Measurements from ENCODE around the gene SDR39U1. TPM values are rescaled to one million over a fixed set of nuclear protein-coding genes. Genes with fewer than 3 reads are reported as not detected.
"Not testable (repeated sequence)": the region's sequence is repeated elsewhere in the genome, so short reads cannot be mapped to it uniquely, and the experiment has no call there.

SDR39U1 gene
- total and polyA plus RNA-seq, 5 donors = 74.6 to 128 (median 98.3) TPM

DNA sequence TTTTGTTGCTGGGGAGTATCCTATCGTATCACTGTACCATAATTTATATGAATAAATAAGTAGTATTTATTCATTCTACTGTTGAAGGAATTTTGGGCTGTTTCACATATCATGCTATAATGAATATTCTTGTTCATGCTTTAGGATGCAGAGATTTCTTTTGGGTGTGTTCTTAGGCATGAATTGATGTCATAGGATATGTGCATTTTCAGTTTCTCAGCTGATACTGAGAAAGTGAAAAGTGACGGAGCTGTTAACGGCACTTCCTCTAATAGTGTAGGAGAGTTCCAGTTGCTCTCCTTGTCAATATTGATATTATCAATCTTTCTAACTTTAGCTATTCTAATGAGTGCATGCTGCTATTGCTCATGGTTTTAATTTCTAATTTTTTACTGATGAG, 23.2 kb upstream of the SDR39U1 start:
- no peak for DNase-seq
- intact Hi-C loops (cut with DNase I) = no loop called here
- no peaks in the 10 kb centered on the region for H3K27me3 ChIP-seq (ENCODE audit: control insufficient read depth, insufficient read depth)
- no peaks in the 10 kb centered on the region for H3K9me3 ChIP-seq (ENCODE audit: control insufficient read depth, low read length)
- no peaks in the 10 kb centered on the region for H3K4me1 ChIP-seq (ENCODE audit: control insufficient read depth, insufficient read depth, low read length)
- 86% methylated on average over 3 of the region's 3 CpGs for WGBS
- no peak overlapping the region for H3K4me3 ChIP-seq (ENCODE audit: low read length)
- no peak for ATAC-seq
- H3K27ac ChIP-seq (ENCODE audit: low read length) = no peak overlapping the region

DNA sequence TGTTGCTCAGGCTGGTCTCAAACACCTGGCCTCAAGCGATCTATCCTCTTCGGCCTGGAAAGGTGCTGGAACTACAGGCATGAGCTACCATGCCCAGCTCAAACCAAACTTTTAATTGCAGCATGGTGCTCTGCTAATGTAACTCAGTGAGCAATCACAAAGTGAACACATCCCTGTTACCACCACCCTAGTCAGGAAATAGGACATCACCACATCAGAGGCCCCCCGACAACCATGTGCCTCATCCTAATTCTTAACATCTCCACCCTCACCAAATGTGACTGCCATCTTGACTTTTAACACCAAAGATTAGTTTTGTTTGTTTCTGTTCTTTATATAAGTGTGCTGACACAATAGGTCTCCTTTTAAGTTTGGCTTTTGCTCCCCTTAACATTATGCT, 22.8 kb upstream of the SDR39U1 start:
- no peak overlapping the region for H3K27ac ChIP-seq (ENCODE audit: low read length)
- ATAC-seq (no peak), DNase-seq (no peak)
- H3K9me3 ChIP-seq (ENCODE audit: control insufficient read depth, low read length) = no peaks in the 10 kb centered on the region
- H3K27me3 ChIP-seq (ENCODE audit: control insufficient read depth, insufficient read depth) = no peaks in the 10 kb centered on the region
- intact Hi-C loops (cut with DNase I) = no loop called here
- 95% methylated on average over 3 of the region's 3 CpGs for WGBS
- H3K4me3 ChIP-seq (ENCODE audit: low read length) = no peak overlapping the region
- H3K4me1 ChIP-seq (ENCODE audit: control insufficient read depth, insufficient read depth, low read length) = no peaks in the 10 kb centered on the region

DNA sequence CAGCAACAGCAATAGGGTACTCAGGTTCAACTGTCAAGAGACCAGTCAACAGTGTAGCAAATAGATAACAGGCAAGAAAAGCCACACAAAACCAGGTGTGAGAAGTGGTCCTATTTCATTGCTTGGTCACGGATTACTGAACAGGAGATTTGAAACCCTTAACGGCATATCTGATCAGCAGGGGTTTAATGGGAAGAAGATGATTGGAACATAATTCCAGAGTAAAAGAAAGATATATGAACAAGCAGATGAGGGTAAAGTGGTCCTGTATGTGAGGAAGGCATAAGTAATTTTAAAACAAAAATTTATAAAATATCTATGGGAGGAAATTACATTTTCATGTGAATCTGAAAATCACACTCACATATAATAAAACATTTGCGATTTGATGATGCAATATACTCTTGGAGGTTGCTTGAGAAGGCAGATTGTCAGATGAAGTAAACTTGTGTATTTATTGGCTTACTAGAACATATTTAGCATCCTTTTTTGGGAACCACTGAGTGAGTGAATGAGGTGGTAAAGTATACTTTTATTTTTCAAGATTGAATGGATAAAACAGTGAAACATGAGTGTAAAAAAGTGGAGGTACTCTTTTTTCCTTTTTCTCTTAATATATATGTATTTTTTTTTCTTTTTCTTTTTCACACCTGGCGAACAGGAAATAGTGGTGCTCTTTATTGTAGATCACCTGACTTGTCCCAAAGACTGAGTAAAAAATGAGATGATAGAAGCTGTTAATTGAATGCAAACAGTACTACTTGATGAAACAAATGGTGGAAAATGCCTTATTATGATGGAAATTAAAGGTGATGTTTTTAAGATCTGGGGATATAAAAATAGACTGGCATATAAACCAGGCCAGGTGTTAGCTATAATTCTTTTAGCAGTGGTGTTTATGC, 21.6 kb upstream of the SDR39U1 start:
- 70% methylated on average over 4 of the region's 4 CpGs for WGBS
- Histone ChIP-seq H3K9me3 (ENCODE audit: control insufficient read depth, low read length) (no peaks in the 10 kb centered on the region), H3K27ac (ENCODE audit: low read length) (no peak overlapping the region), H3K4me3 (ENCODE audit: low read length) (no peak overlapping the region), H3K4me1 (ENCODE audit: control insufficient read depth, insufficient read depth, low read length) (no peaks in the 10 kb centered on the region), H3K27me3 (ENCODE audit: control insufficient read depth, insufficient read depth) (no peaks in the 10 kb centered on the region)
- ATAC-seq (no peak), DNase-seq (no peak)
- intact Hi-C loops (cut with DNase I) = no loop called here

DNA sequence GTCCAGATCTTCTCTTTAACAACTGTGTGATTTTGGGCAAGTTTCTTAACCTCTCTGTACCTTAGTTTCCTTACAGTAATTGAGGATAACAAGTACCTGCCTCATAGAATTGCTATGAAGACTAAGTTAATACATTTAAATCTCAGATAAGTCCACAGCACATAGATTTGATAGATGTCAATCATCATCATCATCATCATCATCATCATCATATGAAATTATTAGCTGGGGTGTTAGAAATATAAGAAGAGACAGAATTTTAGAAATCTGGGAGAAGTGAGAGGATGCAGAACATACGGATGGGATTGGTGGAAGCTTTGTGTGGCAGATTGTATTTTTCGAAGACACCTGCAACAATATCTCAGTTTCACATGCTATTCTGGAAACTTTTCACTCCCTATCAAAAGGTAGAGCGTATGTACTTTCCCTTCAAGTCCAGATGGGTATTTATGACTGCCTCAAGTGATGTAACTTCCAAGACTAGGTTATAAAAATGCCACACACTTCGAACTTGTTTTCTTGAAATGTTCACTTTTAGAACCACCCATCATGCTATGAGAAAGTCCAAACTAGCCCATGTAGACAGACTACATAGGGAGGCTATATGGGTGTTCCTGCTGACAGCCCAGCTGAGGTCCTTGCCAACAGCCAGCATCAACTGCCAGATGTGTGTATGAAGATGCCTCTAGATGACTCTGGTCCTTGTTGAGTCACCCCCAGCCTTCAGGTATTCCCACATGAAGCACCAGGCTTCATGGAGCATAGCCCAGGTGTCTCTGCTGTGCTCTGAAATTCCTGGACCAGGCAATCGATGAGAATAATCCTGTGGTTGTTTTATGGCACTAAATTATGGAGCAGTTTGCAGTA, 20.7 kb upstream of the SDR39U1 start:
- intact Hi-C loops (cut with DNase I) = no loop called here
- WGBS = 47% methylated on average over 5 of the region's 5 CpGs
- DNase-seq (no peak), ATAC-seq (no peak)
- Histone ChIP-seq H3K4me3 (ENCODE audit: low read length) (no peak overlapping the region), H3K27me3 (ENCODE audit: control insufficient read depth, insufficient read depth) (no peaks in the 10 kb centered on the region), H3K27ac (ENCODE audit: low read length) (no peak overlapping the region), H3K4me1 (ENCODE audit: control insufficient read depth, insufficient read depth, low read length) (no peaks in the 10 kb centered on the region), H3K9me3 (ENCODE audit: control insufficient read depth, low read length) (no peaks in the 10 kb centered on the region)

DNA sequence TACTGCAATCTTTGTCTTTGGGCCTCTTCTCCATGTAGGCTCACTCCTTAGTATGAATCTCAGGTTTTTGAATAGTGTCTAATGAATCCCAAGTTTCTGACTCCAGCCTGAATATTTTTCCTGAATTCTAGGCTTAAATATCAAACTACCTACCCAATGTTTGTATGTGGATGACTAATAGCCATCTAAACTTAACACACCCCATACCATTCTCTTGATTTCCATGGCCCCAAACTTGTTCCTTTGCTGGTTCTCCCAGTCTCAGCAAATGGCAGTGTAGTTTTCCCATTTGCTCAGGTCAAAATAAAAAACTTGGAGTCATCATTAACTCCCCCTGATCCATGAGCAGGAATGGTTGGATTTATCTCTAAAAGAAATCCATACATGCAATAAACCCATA, 18.8 kb upstream of the SDR39U1 start:
- H3K9me3 ChIP-seq (ENCODE audit: control insufficient read depth, low read length) = no peaks in the 10 kb centered on the region
- no peak for DNase-seq
- intact Hi-C loops (cut with DNase I) = no loop called here
- H3K4me3 ChIP-seq (ENCODE audit: low read length) = no peak overlapping the region
- no peaks in the 10 kb centered on the region for H3K27me3 ChIP-seq (ENCODE audit: control insufficient read depth, insufficient read depth)
- no peak for ATAC-seq
- H3K27ac ChIP-seq (ENCODE audit: low read length) = no peak overlapping the region
- no peaks in the 10 kb centered on the region for H3K4me1 ChIP-seq (ENCODE audit: control insufficient read depth, insufficient read depth, low read length)

DNA sequence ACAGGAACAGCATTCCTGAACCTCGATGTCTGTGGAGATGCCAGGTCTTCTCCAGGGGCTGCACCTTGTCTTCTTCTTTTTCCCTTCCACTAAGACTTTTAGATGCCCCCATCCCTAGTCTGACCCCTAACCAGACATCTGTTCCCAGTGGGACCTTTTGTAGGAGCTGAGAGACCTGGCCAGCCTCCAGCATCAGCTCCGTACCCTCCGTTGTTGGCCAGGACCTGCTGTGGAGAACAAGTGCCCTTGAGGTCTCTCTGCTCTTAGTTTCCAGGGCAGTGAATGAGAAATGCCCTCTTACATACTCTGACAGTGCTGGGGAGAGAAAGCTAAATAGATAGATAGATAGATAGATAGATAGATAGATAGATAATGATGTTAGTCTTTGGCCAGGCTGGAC, 16.8 kb upstream of the SDR39U1 start:
- intact Hi-C loops (cut with DNase I) = no loop called here
- ATAC-seq = no peak
- DNase-seq = no peak
- no peak overlapping the region for H3K4me3 ChIP-seq (ENCODE audit: low read length)
- H3K4me1 ChIP-seq (ENCODE audit: control insufficient read depth, insufficient read depth, low read length) = no peaks in the 10 kb centered on the region
- no peak overlapping the region for H3K27ac ChIP-seq (ENCODE audit: low read length)
- H3K9me3 ChIP-seq (ENCODE audit: control insufficient read depth, low read length) = no peaks in the 10 kb centered on the region
- 51% methylated on average over 3 of the region's 3 CpGs for WGBS
- no peaks in the 10 kb centered on the region for H3K27me3 ChIP-seq (ENCODE audit: control insufficient read depth, insufficient read depth)

DNA sequence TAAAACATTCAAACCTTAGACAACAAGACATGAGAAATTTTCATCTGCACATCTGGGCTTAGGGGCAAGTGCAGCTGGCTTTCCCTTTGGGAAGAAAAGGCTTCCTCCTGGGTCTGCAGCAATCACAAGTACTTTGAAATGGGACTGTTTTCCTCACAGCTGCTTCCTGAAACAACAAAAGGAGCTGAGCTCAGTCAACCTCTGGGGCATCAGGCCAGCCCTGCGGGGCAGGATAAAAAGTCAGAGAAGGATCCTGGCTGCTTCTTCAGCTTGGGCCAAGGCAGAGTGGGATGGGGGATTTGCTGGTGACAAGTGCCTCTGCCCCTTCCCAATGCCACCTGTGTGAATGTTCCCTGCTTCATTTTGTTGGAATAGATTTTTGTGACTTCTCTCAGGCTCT, 16.2 kb upstream of the SDR39U1 start:
- intact Hi-C loops (cut with DNase I) = no loop called here
- Histone ChIP-seq H3K4me3 (ENCODE audit: low read length) (no peak overlapping the region), H3K27ac (ENCODE audit: low read length) (no peak overlapping the region), H3K27me3 (ENCODE audit: control insufficient read depth, insufficient read depth) (no peaks in the 10 kb centered on the region), H3K9me3 (ENCODE audit: control insufficient read depth, low read length) (no peaks in the 10 kb centered on the region), H3K4me1 (ENCODE audit: control insufficient read depth, insufficient read depth, low read length) (no peaks in the 10 kb centered on the region)
- DNase-seq = no peak
- WGBS = 74% methylated on average over 1 of the region's 1 CpG
- ATAC-seq = peak in 1 of 2 donors; percentile 29

DNA sequence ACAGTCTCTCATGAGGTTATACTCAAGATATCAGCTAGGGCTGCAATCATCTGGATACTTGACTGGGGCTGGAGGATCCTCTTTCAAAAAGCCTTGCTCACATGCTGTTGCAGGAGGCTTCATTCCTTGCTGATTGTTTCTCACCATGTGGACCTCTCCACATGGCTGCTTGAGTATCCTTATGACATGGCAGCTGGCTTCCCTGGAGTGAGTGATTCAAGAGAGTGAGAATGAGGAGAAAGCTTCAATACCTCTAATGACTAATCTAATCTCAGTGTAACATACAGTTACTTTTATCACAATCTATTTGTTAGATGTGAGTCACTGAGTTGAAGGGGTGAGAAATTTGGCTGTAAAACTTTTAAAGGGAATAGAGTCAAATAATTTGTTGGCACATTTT, 14.4 kb upstream of the SDR39U1 start:
- H3K9me3 ChIP-seq (ENCODE audit: control insufficient read depth, low read length) = no peaks in the 10 kb centered on the region
- no peaks in the 10 kb centered on the region for H3K4me1 ChIP-seq (ENCODE audit: control insufficient read depth, insufficient read depth, low read length)
- DNase-seq (no peak), ATAC-seq (no peak)
- intact Hi-C loops (cut with DNase I) = no loop called here
- no peak overlapping the region for H3K27ac ChIP-seq (ENCODE audit: low read length)
- no peaks in the 10 kb centered on the region for H3K27me3 ChIP-seq (ENCODE audit: control insufficient read depth, insufficient read depth)
- no peak overlapping the region for H3K4me3 ChIP-seq (ENCODE audit: low read length)

DNA sequence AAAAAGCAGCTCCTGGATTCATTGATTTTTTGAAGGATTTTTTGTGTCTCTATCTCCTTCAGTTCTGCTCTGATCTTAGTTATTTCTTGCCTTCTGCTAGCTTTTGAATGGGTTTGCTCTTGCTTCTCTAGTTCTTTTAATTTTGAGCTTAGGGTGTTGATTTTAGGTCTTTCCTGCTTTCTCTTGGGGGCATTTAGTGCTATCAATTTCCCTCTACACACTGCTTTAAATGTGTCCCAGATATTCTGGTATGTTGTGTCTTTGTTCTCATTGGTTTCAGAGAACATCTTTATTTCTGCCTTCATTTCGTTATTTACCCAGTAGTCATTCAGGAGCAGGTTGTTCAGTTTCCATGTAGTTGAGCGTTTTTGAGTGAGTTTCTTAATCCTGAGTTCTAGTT, 8.3 kb upstream of the SDR39U1 start:
- H3K4me3 ChIP-seq (ENCODE audit: low read length); intact Hi-C loops (cut with DNase I); H3K27me3 ChIP-seq (ENCODE audit: control insufficient read depth, insufficient read depth); DNase-seq; H3K4me1 ChIP-seq (ENCODE audit: control insufficient read depth, insufficient read depth, low read length); H3K27ac ChIP-seq (ENCODE audit: low read length); ATAC-seq; H3K9me3 ChIP-seq (ENCODE audit: control insufficient read depth, low read length): not testable (repeated sequence)
- WGBS = 89% methylated on average over 2 of the region's 2 CpGs

DNA sequence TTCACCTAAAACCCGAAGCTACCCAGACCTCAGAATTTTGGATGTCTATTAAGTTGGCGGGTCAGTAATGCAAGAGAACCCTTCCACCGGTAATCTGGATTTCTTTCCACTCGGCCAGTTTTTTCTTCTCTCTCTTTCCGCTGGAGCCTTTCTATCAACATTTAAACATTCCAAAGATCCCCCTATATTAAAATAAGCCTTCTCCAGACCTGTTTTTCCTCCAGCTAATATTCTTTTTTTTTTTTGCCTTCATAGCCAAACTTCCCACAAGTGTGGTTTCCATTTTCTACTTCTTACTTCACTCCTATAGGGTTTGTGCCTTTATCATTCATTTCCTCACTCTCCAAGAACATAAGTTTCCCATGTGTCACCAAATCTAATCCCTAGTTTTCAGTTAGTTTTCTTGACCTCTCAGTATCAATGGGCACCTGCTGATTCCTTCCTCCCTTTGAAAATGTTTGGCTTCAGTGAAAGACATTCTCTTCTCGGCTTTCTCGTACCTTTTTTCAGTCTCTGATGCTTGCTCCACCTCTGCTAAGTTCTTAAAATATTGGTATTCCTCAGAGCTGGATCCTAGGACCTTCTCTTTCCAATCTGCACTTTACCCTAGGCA, 583 bp upstream of the SDR39U1 start:
- no peak for DNase-seq
- WGBS = 5% methylated on average over 7 of the region's 7 CpGs
- intact Hi-C loops (cut with DNase I) = no loop called here

DNA sequence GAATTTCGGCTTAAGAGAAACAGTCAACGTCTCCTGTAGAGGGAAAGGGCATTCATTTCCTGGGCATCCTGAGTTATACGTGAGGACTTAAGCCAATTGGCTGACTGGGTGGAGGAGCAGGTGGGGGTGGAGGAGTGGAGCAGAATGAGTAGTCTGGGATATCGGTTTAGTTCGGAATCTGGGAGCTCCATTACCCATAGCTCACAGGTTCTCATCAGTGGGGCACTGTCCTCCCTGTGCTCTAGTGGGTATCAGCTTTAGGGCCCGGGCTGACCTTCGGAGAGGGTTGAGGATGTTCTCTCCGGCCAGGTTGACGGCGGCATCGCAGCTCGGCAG, 704 bp downstream of the SDR39U1 start:
- intact Hi-C loops (cut with DNase I) = no loop called here

More for the DNA sequence above, 583 bp upstream of the SDR39U1 start:
- no peaks in the 10 kb centered on the region for H3K27me3 ChIP-seq (ENCODE audit: control insufficient read depth, insufficient read depth)
- H3K4me3 ChIP-seq (ENCODE audit: low read length) = peak overlapping the region; percentile 80
- H3K27ac ChIP-seq (ENCODE audit: low read length) = peak overlapping the region; percentile 69
- H3K4me1 ChIP-seq (ENCODE audit: control insufficient read depth, insufficient read depth, low read length) = no peaks in the 10 kb centered on the region
- ATAC-seq = no peak
- no peaks in the 10 kb centered on the region for H3K9me3 ChIP-seq (ENCODE audit: control insufficient read depth, low read length)

More for the DNA sequence above, 704 bp downstream of the SDR39U1 start:
- DNase-seq (no peak), ATAC-seq (no peak)
- Histone ChIP-seq H3K4me1 (ENCODE audit: control insufficient read depth, insufficient read depth, low read length) (no peaks in the 10 kb centered on the region), H3K4me3 (ENCODE audit: low read length) (peak overlapping the region; percentile 66), H3K27me3 (ENCODE audit: control insufficient read depth, insufficient read depth) (no peaks in the 10 kb centered on the region), H3K9me3 (ENCODE audit: control insufficient read depth, low read length) (no peaks in the 10 kb centered on the region), H3K27ac (ENCODE audit: low read length) (peak overlapping the region; percentile 100)
- WGBS = 1% methylated on average over 12 of the region's 12 CpGs
